Measurements from ENCODE around the gene PDCL2. TPM values are rescaled to one million over a fixed set of nuclear protein-coding genes. Genes with fewer than 3 reads are reported as not detected.
A peak's percentile ranks its signal among the peaks of the same experiment; 100 is the strongest.

The PDCL2 gene
- polyA plus RNA-seq, 3 donors = not detected

- H3K4me1 Mint-ChIP-seq = peaks cover 5% of the 10 kb centered on the region
- no peaks in the 10 kb centered on the region for H3K79me2 ChIP-seq (ENCODE audit: insufficient read depth, low read length)
- no peaks in the 10 kb centered on the region for H4K20me1 ChIP-seq (ENCODE audit: insufficient read depth, low read length)
- H3K9ac ChIP-seq (ENCODE audit: insufficient read depth, low read length, poor library complexity, severe bottlenecking) = no peak overlapping the region
- H3K4me3 ChIP-seq (replicated peaks in 1 of 3; ENCODE audit: low read depth in 2 of 3, low read length in 3 of 3) = peak overlapping the region in 1 of 3 experiments; percentile 9
- H3K27me3 ChIP-seq (ENCODE audit: control insufficient read depth in 2 of 2, insufficient read depth in 2 of 2, low read length in 2 of 2) = no peaks in the 10 kb centered on the region
- peak overlapping the region in 2 of 7 donors; percentile 53 to 70 for H3K27ac Mint-ChIP-seq
- H3K27me3 Mint-ChIP-seq (ENCODE audit: low read depth in 3 of 3) = peaks cover 0 to 2% (median 0%) of the 10 kb centered on the region in 3 donors
- intact Hi-C loops (cut with micrococcal nuclease) = no loop called here
- H3K36me3 Mint-ChIP-seq = no peaks in the 10 kb centered on the region
- H3K27ac ChIP-seq (ENCODE audit: low read depth in 1 of 2, low read length in 2 of 2) = peak overlapping the region in 1 of 2 donors; percentile 50
- no peak for TF ChIP-seq CTCF (IDR thresholded peaks at IDR 0.05)
- peaks cover 11 to 36% (median 23%) of the 10 kb centered on the region in 7 donors for H3K9me3 Mint-ChIP-seq
- H3K9me3 ChIP-seq (replicated peaks in 1 of 2; ENCODE audit: control insufficient read depth in 1 of 2, insufficient read depth in 1 of 2, low read length in 2 of 2) = peaks cover 9 to 15% of the 10 kb centered on the region in 2 donors
- peak; percentile 11 to 44 (median 34) for DNase-seq
- H3K4me2 ChIP-seq (replicated peaks; ENCODE audit: extremely low read depth, low read length, poor library complexity, severe bottlenecking) = peak overlapping the region; percentile 15
- H3K4me1 ChIP-seq (ENCODE audit: control insufficient read depth in 1 of 2, insufficient read depth in 2 of 2, low read length in 2 of 2) = peaks cover 10 to 17% of the 10 kb centered on the region in 2 donors
- no peaks in the 10 kb centered on the region for H3K36me3 ChIP-seq (replicated peaks in 1 of 2; ENCODE audit: control insufficient read depth in 1 of 2, insufficient read depth in 2 of 2, low read length in 2 of 2)
- no peak overlapping the region for H2AFZ ChIP-seq (ENCODE audit: insufficient read depth, low read depth, low read length, poor library complexity, severe bottlenecking)
- H3K4me3 Mint-ChIP-seq = no peak overlapping the region
These were observed 13.6 kb downstream of the PDCL2 start for GRCh38 chr4:55578341-55579010.

- H3K4me2 ChIP-seq (replicated peaks; ENCODE audit: extremely low read depth, low read length, poor library complexity, severe bottlenecking) = no peak overlapping the region
- no peaks in the 10 kb centered on the region for H3K36me3 Mint-ChIP-seq
- H4K20me1 ChIP-seq (ENCODE audit: insufficient read depth, low read length) = no peaks in the 10 kb centered on the region
- H3K4me3 ChIP-seq (replicated peaks in 1 of 3; ENCODE audit: low read depth in 2 of 3, low read length in 3 of 3) = no peak overlapping the region
- no peak overlapping the region for H3K9ac ChIP-seq (ENCODE audit: insufficient read depth, low read length, poor library complexity, severe bottlenecking)
- no CpG with 5 or more reads among the region's 1 CpG for WGBS (ENCODE audit: insufficient coverage)
- no peak overlapping the region for H3K27ac Mint-ChIP-seq
- intact Hi-C loops (cut with micrococcal nuclease) = no loop called here
- no peak for TF ChIP-seq CTCF (IDR thresholded peaks at IDR 0.05)
- no peak for DNase-seq
- no peaks in the 10 kb centered on the region for H3K27me3 ChIP-seq (ENCODE audit: control insufficient read depth in 2 of 2, insufficient read depth in 2 of 2, low read length in 2 of 2)
- no peak overlapping the region for H3K4me3 Mint-ChIP-seq
- H3K79me2 ChIP-seq (ENCODE audit: insufficient read depth, low read length) = no peaks in the 10 kb centered on the region
- peaks cover 0 to 1% (median 0%) of the 10 kb centered on the region in 3 donors for H3K27me3 Mint-ChIP-seq (ENCODE audit: low read depth in 3 of 3)
- H2AFZ ChIP-seq (ENCODE audit: insufficient read depth, low read depth, low read length, poor library complexity, severe bottlenecking) = no peak overlapping the region
- H3K36me3 ChIP-seq (replicated peaks in 1 of 2; ENCODE audit: control insufficient read depth in 1 of 2, insufficient read depth in 2 of 2, low read length in 2 of 2) = no peaks in the 10 kb centered on the region
- H3K9me3 ChIP-seq (replicated peaks in 1 of 2; ENCODE audit: control insufficient read depth in 1 of 2, insufficient read depth in 1 of 2, low read length in 2 of 2) = peaks cover 9 to 12% of the 10 kb centered on the region in 2 donors
- peaks cover 10% of the 10 kb centered on the region for H3K4me1 Mint-ChIP-seq
- H3K9me3 Mint-ChIP-seq = peaks cover 8 to 36% (median 22%) of the 10 kb centered on the region in 7 donors
- no peak overlapping the region for H3K27ac ChIP-seq (ENCODE audit: low read depth in 1 of 2, low read length in 2 of 2)
- H3K4me1 ChIP-seq (ENCODE audit: control insufficient read depth in 1 of 2, insufficient read depth in 2 of 2, low read length in 2 of 2) = peaks cover 18 to 30% of the 10 kb centered on the region in 2 donors
These were observed 16.5 kb downstream of the PDCL2 start for GRCh38 chr4:55575513-55575912.

Data from CD14-positive monocyte (primary cell).